GM21576 (cell line): Measurements from ENCODE around the gene CNTN4.

Experiments used
- ATAC-seq: cut with Tn5 transposase; IDR thresholded peaks from one replicate; pipeline ENCODE4 v1.9.1; 2021; ENCODE audit warnings: mild to moderate bottlenecking, moderate library complexity; ENCODE audit not compliant: unreplicated experiment

The CNTN4 gene

GRCh38 chr3:2568929-2569328 is 470.3 kb downstream of the CNTN4 start:
- ATAC-seq = no peak

GRCh38 chr3:2577571-2577970 is 478.9 kb downstream of the CNTN4 start:
- no peak for ATAC-seq

- ATAC-seq = no peak
These were observed 479.9 kb downstream of the CNTN4 start for GRCh38 chr3:2578560-2578959.

- no peak for ATAC-seq
These were observed 480.5 kb downstream of the CNTN4 start for GRCh38 chr3:2579206-2579605.

GRCh38 chr3:2583046-2583445 is 484.4 kb downstream of the CNTN4 start:
- no peak for ATAC-seq

GRCh38 chr3:2589336-2589969 is 490.8 kb downstream of the CNTN4 start:
- no peak for ATAC-seq

GRCh38 chr3:2595486-2595885 is 496.8 kb downstream of the CNTN4 start:
- ATAC-seq = no peak

GRCh38 chr3:2597615-2598014 is 498.9 kb downstream of the CNTN4 start:
- no peak for ATAC-seq

- ATAC-seq = no peak
These were observed 500.8 kb downstream of the CNTN4 start for GRCh38 chr3:2599471-2599870.

- ATAC-seq = no peak
These were observed 505.1 kb downstream of the CNTN4 start for GRCh38 chr3:2603692-2604289.

- no peak for ATAC-seq
These were observed 515.9 kb downstream of the CNTN4 start for GRCh38 chr3:2614578-2614977.

- ATAC-seq = no peak
These were observed 516.4 kb downstream of the CNTN4 start for GRCh38 chr3:2615080-2615479.

- no peak for ATAC-seq
These were observed 524.8 kb downstream of the CNTN4 start for GRCh38 chr3:2623436-2623835.

- no peak for ATAC-seq
These were observed 529.5 kb downstream of the CNTN4 start for GRCh38 chr3:2628117-2628516.

- no peak for ATAC-seq
These were observed 536.8 kb downstream of the CNTN4 start for GRCh38 chr3:2635511-2635910.

GRCh38 chr3:2643606-2644005 is 544.9 kb downstream of the CNTN4 start:
- no peak for ATAC-seq

- ATAC-seq = no peak
These were observed 546.3 kb downstream of the CNTN4 start for GRCh38 chr3:2645001-2645400.

GRCh38 chr3:2650746-2651145 is 552.1 kb downstream of the CNTN4 start:
- no peak for ATAC-seq

GRCh38 chr3:2652386-2652785 is 553.7 kb downstream of the CNTN4 start:
- no peak for ATAC-seq

- ATAC-seq = no peak
These were observed 555.0 kb downstream of the CNTN4 start for GRCh38 chr3:2653706-2654105.

- ATAC-seq = peak; percentile 38
These were observed 556.6 kb downstream of the CNTN4 start for GRCh38 chr3:2655229-2655701.

GRCh38 chr3:2656806-2657777 is 558.4 kb downstream of the CNTN4 start:
- no peak for ATAC-seq
